PFSK-1 (cell line): ENCODE results near the gene GRIN2A.

Source experiments
- FOXP2 ChIP-seq: optimal IDR thresholded peaks from 2 replicates; pipeline ENCODE3; 2011; ENCODE audit warnings: borderline replicate concordance, control low read depth, inconsistent platforms; ENCODE audit not compliant: insufficient read depth; ENCODE audit errors: extremely low read length, extremely low read depth
- POLR2AphosphoS5 ChIP-seq: IDR thresholded peaks from 2 replicates; pipeline ENCODE4 v1.6.1; 2012; ENCODE audit warnings: low read depth, mild to moderate bottlenecking, control low read depth, low read length, moderate library complexity
- REST ChIP-seq, 2 experiments: IDR thresholded peaks; 2 replicates each; pipeline versions ENCODE4 v1.6.1 to v1.8.0; 2011 to 2012; ENCODE audit warnings: low read depth in 2 of 2, low read length in 2 of 2, control low read depth in 1 of 2, inconsistent platforms in 1 of 2, mild to moderate bottlenecking in 1 of 2, moderate library complexity in 1 of 2; ENCODE audit not compliant: insufficient read depth in 1 of 2
- SIN3A ChIP-seq: IDR thresholded peaks from 2 replicates; pipeline ENCODE4 v1.6.1; 2012; ENCODE audit warnings: mild to moderate bottlenecking, low read length, moderate library complexity, borderline replicate concordance; ENCODE audit not compliant: insufficient read depth
- TAF1 ChIP-seq: IDR thresholded peaks from 2 replicates; pipeline ENCODE4 v1.6.1; 2012; ENCODE audit warnings: low read length, control low read depth, borderline replicate concordance; ENCODE audit not compliant: insufficient read depth

Gene GRIN2A

GRCh38 chr16:9913604-9914326 lies 268.5 kb downstream of the GRIN2A start:
- TF ChIP-seq FOXP2: no peak
- no peak for TF ChIP-seq TAF1
- no peak for TF ChIP-seq REST (IDR thresholded peaks at IDR 0.05; ENCODE audit: insufficient read depth in 1 of 2, low read depth in 2 of 2, low read length in 2 of 2)
- no peak for TF ChIP-seq POLR2AphosphoS5

- TF ChIP-seq REST (IDR thresholded peaks at IDR 0.05; ENCODE audit: insufficient read depth in 1 of 2, low read depth in 2 of 2, low read length in 2 of 2): no peak
- no peak for TF ChIP-seq TAF1
- no peak for TF ChIP-seq FOXP2
- TF ChIP-seq SIN3A: no peak
- TF ChIP-seq POLR2AphosphoS5: no peak
Measured at GRCh38 chr16:9911989-9912388, 270.2 kb downstream of the GRIN2A start.

GRCh38 chr16:9911231-9911630 lies 271.0 kb downstream of the GRIN2A start:
- TF ChIP-seq REST (IDR thresholded peaks at IDR 0.05; ENCODE audit: insufficient read depth in 1 of 2, low read depth in 2 of 2, low read length in 2 of 2) (no peak), SIN3A (no peak), POLR2AphosphoS5 (no peak), TAF1 (no peak), FOXP2 (no peak)

GRCh38 chr16:9909072-9909825 lies 273.0 kb downstream of the GRIN2A start:
- no peak for TF ChIP-seq SIN3A
- no peak for TF ChIP-seq TAF1
- no peak for TF ChIP-seq POLR2AphosphoS5
- TF ChIP-seq REST (IDR thresholded peaks at IDR 0.05; ENCODE audit: insufficient read depth in 1 of 2, low read depth in 2 of 2, low read length in 2 of 2): no peak
- no peak for TF ChIP-seq FOXP2
